GM12864 (cell line): ENCODE results near the gene RASAL2.
A peak's percentile ranks its signal among the peaks of the same experiment; 100 is the strongest.
"Not testable (repeated sequence)": the region's sequence is repeated elsewhere in the genome, so short reads cannot be mapped to it uniquely, and the experiment has no call there.

Source experiments
- DNase-seq: peaks from one replicate; pipeline ENCODE4 v3.0.0-alpha.2; 2011; ENCODE audit warnings: low read depth
- H3K4me3 ChIP-seq: 2 replicates; pipeline ENCODE4 v1.5.1; 2011; ENCODE audit warnings: mild to moderate bottlenecking, low read depth, low read length, control low read depth
- CTCF ChIP-seq: IDR thresholded peaks from 2 replicates; pipeline ENCODE4 v1.5.1; 2011; ENCODE audit warnings: low read depth, mild to moderate bottlenecking, moderate library complexity, low read length, control low read depth, inconsistent platforms; ENCODE audit errors: missing control alignments

The RASAL2 gene

GRCh38 chr1:178339834-178340233, 245.9 kb downstream of the RASAL2 start:
- no peak for TF ChIP-seq CTCF
- no peak for DNase-seq
- no peak overlapping the region for H3K4me3 ChIP-seq

GRCh38 chr1:178341261-178341956, 247.5 kb downstream of the RASAL2 start:
- TF ChIP-seq CTCF: no peak
- no peak overlapping the region for H3K4me3 ChIP-seq
- DNase-seq: no peak

DNA sequence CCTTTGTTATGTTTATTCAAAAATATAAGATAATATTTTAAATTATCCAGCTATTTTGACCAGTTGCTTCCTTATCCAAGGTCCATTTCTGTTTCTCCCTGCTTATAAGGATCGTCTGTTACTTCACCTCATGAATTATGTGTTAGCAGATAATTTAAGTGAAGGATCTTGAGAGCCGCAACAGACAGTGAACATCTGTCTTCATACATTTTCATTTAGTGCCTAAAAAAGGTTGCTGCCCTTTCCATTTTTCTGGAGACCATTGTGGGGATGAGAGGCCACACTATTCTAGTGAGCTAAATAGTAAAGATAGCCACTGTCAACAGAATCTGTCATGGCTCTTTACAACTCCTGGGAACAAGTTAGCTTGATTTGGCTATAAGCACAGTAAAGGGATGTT, 248.8 kb downstream of the RASAL2 start:
- no peak overlapping the region for H3K4me3 ChIP-seq
- DNase-seq: no peak
- TF ChIP-seq CTCF: no peak

GRCh38 chr1:178344513-178345091, 250.7 kb downstream of the RASAL2 start:
- TF ChIP-seq CTCF: peak; percentile 37
- DNase-seq: no peak
- no peak overlapping the region for H3K4me3 ChIP-seq

DNA sequence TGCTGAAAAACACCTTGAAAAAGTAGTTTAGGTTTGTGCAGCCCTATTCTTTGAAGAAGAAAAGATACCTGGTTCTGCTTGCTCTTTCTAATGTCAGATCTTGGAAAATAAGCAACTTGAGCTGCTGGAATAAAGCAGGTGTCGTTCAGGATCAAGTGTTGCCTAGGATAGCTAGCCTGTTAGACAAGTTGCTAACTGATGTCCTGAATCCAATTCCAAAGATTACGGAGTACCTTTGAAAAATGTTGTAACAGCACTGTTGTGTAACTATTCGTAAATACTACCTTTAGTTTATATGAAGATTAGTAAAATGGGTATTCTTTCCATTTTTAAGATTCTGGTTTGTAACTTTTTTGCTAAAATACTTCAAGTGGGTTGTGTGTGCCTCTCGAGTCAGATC, 251.3 kb downstream of the RASAL2 start:
- H3K4me3 ChIP-seq: no peak overlapping the region
- TF ChIP-seq CTCF: no peak
- no peak for DNase-seq

GRCh38 chr1:178345807-178346206, 251.9 kb downstream of the RASAL2 start:
- no peak for DNase-seq
- TF ChIP-seq CTCF: no peak
- no peak overlapping the region for H3K4me3 ChIP-seq

GRCh38 chr1:178349801-178350200, 255.9 kb downstream of the RASAL2 start:
- H3K4me3 ChIP-seq: no peak overlapping the region
- no peak for TF ChIP-seq CTCF
- no peak for DNase-seq

DNA sequence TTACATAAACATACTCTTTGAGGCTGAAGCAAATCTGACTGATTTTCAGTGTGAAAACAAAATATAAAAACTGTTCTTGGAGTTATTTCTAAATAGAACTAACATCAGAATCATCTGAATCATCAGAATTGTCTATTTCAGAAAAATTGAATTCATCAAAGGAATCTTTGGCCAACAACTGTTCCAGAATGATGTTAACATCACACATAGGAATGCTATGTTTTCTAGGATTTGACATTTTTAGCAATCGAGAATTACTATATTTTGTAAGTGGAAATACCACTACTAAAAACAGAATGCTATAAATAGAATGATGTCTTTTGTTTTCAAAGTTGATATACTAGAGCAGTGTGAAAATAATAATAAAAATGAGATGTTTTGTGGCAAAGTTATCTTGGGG, 258.0 kb downstream of the RASAL2 start:
- not testable (repeated sequence) for DNase-seq, H3K4me3 ChIP-seq
